ENCODE measurements around the gene POLR2L.

POLR2L gene

GRCh38 chr11:849104-849824 lies 6.9 kb upstream of the POLR2L start:
- no peak for TF ChIP-seq CTCF (IDR thresholded peaks at IDR 0.05)
- DNase-seq (ENCODE audit: low spot score) = no peak
- peak overlapping the region; percentile 74 for H3K4me3 ChIP-seq
- no peak overlapping the region for H3K27ac ChIP-seq

- H3K4me3 ChIP-seq = peak overlapping the region; percentile 74
- TF ChIP-seq CTCF (IDR thresholded peaks at IDR 0.05) = peak; percentile 83
- no peak for DNase-seq (ENCODE audit: low spot score)
- no peak overlapping the region for H3K27ac ChIP-seq
Observed at GRCh38 chr11:848380-848931, 6.1 kb upstream of the POLR2L start.

GRCh38 chr11:847876-848275 lies 5.5 kb upstream of the POLR2L start:
- no peak overlapping the region for H3K4me3 ChIP-seq
- H3K27ac ChIP-seq = no peak overlapping the region
- no peak for DNase-seq (ENCODE audit: low spot score)
- no peak for TF ChIP-seq CTCF (IDR thresholded peaks at IDR 0.05)

- Histone ChIP-seq H3K4me3 (no peak overlapping the region), H3K27ac (peak overlapping the region in 1 of 2 donors; percentile 96)
- no peak for TF ChIP-seq CTCF (IDR thresholded peaks at IDR 0.05)
Observed at GRCh38 chr11:846496-847098, 4.3 kb upstream of the POLR2L start.

GRCh38 chr11:845872-846495 lies 3.7 kb upstream of the POLR2L start:
- H3K4me3 ChIP-seq = peak overlapping the region; percentile 92
- DNase-seq (ENCODE audit: low spot score) = no peak
- TF ChIP-seq CTCF (IDR thresholded peaks at IDR 0.05) = no peak
- H3K27ac ChIP-seq = peak overlapping the region; percentile 92 to 96

More at GRCh38 chr11:846496-847098, 4.3 kb upstream of the POLR2L start:
- DNase-seq (ENCODE audit: low spot score) = no peak

- peak overlapping the region; percentile 92 to 96 for H3K27ac ChIP-seq
- no peak for TF ChIP-seq CTCF (IDR thresholded peaks at IDR 0.05)
- peak; percentile 95 for DNase-seq (ENCODE audit: low spot score)
- peak overlapping the region; percentile 92 for H3K4me3 ChIP-seq
Observed at GRCh38 chr11:844693-845644, 2.6 kb upstream of the POLR2L start.
